ENCODE results near the gene CCER1. TPM values are rescaled to one million over a fixed set of nuclear protein-coding genes. Genes with fewer than 3 reads are reported as not detected.

The CCER1 gene
- total RNA-seq, 1 experiment from 2014 or later = not detected

- Histone ChIP-seq H2AFZ (ENCODE audit: low read length) (no peak overlapping the region), H3K9ac (ENCODE audit: extremely low read depth, insufficient read length, low read length) (no peak overlapping the region), H2BK5ac (ENCODE audit: insufficient read length, low read length) (no peak overlapping the region), H3K4me2 (ENCODE audit: insufficient read depth, insufficient read length, low read length) (no peak overlapping the region), H4K20me1 (ENCODE audit: control insufficient read depth, insufficient read depth, insufficient read length) (no peaks in the 10 kb centered on the region), H4K91ac (ENCODE audit: insufficient read length, low read depth, low read length) (no peak overlapping the region), H3K4ac (ENCODE audit: low read depth, low read length) (no peak overlapping the region), H2BK20ac (ENCODE audit: low read depth, low read length, poor library complexity, severe bottlenecking) (no peak overlapping the region), H3K14ac (ENCODE audit: insufficient read depth, low read length) (no peak overlapping the region), H3K79me1 (ENCODE audit: insufficient read depth, low read depth, low read length, poor library complexity, severe bottlenecking) (no peaks in the 10 kb centered on the region), H3K27ac (ENCODE audit: insufficient read length, low read depth, low read length) (no peak overlapping the region), H4K5ac (ENCODE audit: insufficient read length, low read depth, low read length) (no peak overlapping the region), H3K23me2 (ENCODE audit: insufficient read length, low read depth, low read length, poor library complexity, severe bottlenecking) (no peaks in the 10 kb centered on the region), H2BK120ac (ENCODE audit: low read depth, low read length, poor library complexity, severe bottlenecking) (no peak overlapping the region), H3K56ac (ENCODE audit: insufficient read length, low read depth, low read length) (no peak overlapping the region), H3K9me3 (ENCODE audit: control insufficient read depth, low read depth, low read length) (no peaks in the 10 kb centered on the region), H3K27me3 (ENCODE audit: insufficient read depth, low read length) (no peaks in the 10 kb centered on the region), H2BK12ac (ENCODE audit: insufficient read length, low read depth, low read length) (no peak overlapping the region), H3K79me2 (ENCODE audit: insufficient read depth, low read length) (no peaks in the 10 kb centered on the region), H3K18ac (ENCODE audit: insufficient read length, low read depth, low read length) (no peak overlapping the region), H2BK15ac (ENCODE audit: low read depth, low read length) (no peak overlapping the region; the same call in 1 of the 2 replicates), H3K4me1 (ENCODE audit: insufficient read depth, low read length) (no peaks in the 10 kb centered on the region), H4K8ac (replicated peaks; ENCODE audit: insufficient read length, low read depth, low read length) (no peak overlapping the region), H2AK5ac (ENCODE audit: insufficient read length, low read length) (no peak overlapping the region), H3T11ph (ENCODE audit: low read length) (no peak overlapping the region), H3K23ac (ENCODE audit: insufficient read length, low read depth, low read length) (no peak overlapping the region)
- no peak for TF ChIP-seq CTCF (conservative IDR thresholded peaks at IDR 0.05)
- no peak for DNase-seq
- H3K4me3 Mint-ChIP-seq = no peak overlapping the region
- no peaks in the 10 kb centered on the region for H3K4me1 Mint-ChIP-seq
- no peaks in the 10 kb centered on the region; a peak in 1 of 7 replicates for H3K36me3 Mint-ChIP-seq (ENCODE audit: insufficient read depth in 1 of 3, low read depth in 3 of 3)
- no peak overlapping the region for H3K27ac Mint-ChIP-seq
- H3K27me3 Mint-ChIP-seq (ENCODE audit: low read depth) = no peaks in the 10 kb centered on the region
- H3K9me3 Mint-ChIP-seq = peaks cover 0 to 2% of the 10 kb centered on the region in 2 experiments; a peak in 1 of 5 replicates
Measured at GRCh38 chr12:90908465-90908864, 46.5 kb downstream of the CCER1 start.

Data from H9 (cell line).